Sigmoid colon (tissue), 7 donors: ENCODE results near the gene GRID1. TPM values are rescaled to one million over a fixed set of nuclear protein-coding genes. Genes with fewer than 3 reads are reported as not detected.

Source experiments
- DNase-seq: peaks from one replicate; pipeline ENCODE4 v3.0.0-alpha.2; 2019
- H3K27ac ChIP-seq, 4 donors: fragments of 200-600 bp; sonication (generic); one replicate each; pipeline ENCODE4 v1.5.1; 2016 to 2019; ENCODE audit warnings: mild to moderate bottlenecking in 1 of 4
- H3K27me3 ChIP-seq, 3 donors: fragments of 200-600 bp; sonication (generic); one replicate each; pipeline ENCODE4 v1.5.1; 2019; ENCODE audit warnings: mild to moderate bottlenecking in 1 of 3
- H3K36me3 ChIP-seq, 4 donors: fragments of 200-600 bp; sonication (generic); one replicate each; pipeline ENCODE4 v1.5.1; 2016 to 2019
- H3K4me1 ChIP-seq, 4 donors: fragments of 200-600 bp; sonication (generic); one replicate each; pipeline ENCODE4 v1.5.1; 2017 to 2019
- H3K4me3 ChIP-seq, 4 donors: fragments of 200-600 bp; sonication (generic); one replicate each; pipeline ENCODE4 v1.5.1; 2017 to 2019; ENCODE audit warnings: mild to moderate bottlenecking in 2 of 4, moderate library complexity in 1 of 4
- H3K9me3 ChIP-seq, 4 donors: fragments of 200-600 bp in 3 of 4; sonication (generic) in 3 of 4; one replicate each; pipeline versions ENCODE4 v1.5.1 to v1.6.1; 2013 to 2019
- CTCF ChIP-seq, 4 experiments: fragments of 450-650 bp in 3 of 4; fragments of 200-600 bp in 1 of 4; IDR thresholded peaks; one replicate each; pipeline ENCODE4 v1.5.1; 2016 to 2019; ENCODE audit warnings: antibody characterized with exemption in 4 of 4, mild to moderate bottlenecking in 3 of 4, moderate library complexity in 2 of 4
- EP300 ChIP-seq, 4 donors: sonication (generic); formaldehyde crosslinking; IDR thresholded peaks; one replicate each; pipeline ENCODE4 v1.6.1; 2017; ENCODE audit warnings: antibody characterized with exemption in 4 of 4
- POLR2A ChIP-seq, 2 donors: fragments of 450-650 bp; IDR thresholded peaks; one replicate each; pipeline ENCODE4 v1.6.1; 2016; ENCODE audit warnings: antibody characterized with exemption in 2 of 2, mild to moderate bottlenecking in 2 of 2, moderate library complexity in 2 of 2
- POLR2AphosphoS5 ChIP-seq, 4 donors: sonication (generic); formaldehyde crosslinking; IDR thresholded peaks; one replicate each; pipeline ENCODE4 v1.6.1; 2017; ENCODE audit warnings: antibody characterized with exemption in 4 of 4
- WGBS, 2 donors: extraction: QIAGEN DNeasy Blood & Tissue Kit; methylation state at CpG; one replicate each; pipeline ENCODE4 v1.1.7; 2013; 5-methylcytosine and 5-hydroxymethylcytosine counted together
- intact Hi-C: fragments of 100-400 bp; cut with DNase I; formaldehyde crosslinking; loops from one replicate; pipeline ENCODE4 v1.15.1; 2023
- polyA plus RNA-seq, 3 donors: library from polyadenylated mRNA; stranded (reverse); fragments of 200-250 nt; gene quantifications; one replicate each; pipeline ENCODE4 v1.2.3, GENCODE V29; 2013
- total RNA-seq, 4 donors: library from RNA; depleted of rRNA; stranded (reverse); fragments of >200 nt; gene quantifications; one replicate each; pipeline ENCODE4 v1.1.0, GENCODE V29; 2016
- donor health status: healthy with polysubstance abuse.
- donor health status: Bipolar disorder and iron deficiency.
- donor health status: healthy.

Gene GRID1
- total and polyA plus RNA-seq, 7 donors = 0.66 to 4.7 (median 1.1) TPM; not detected in 2

GRCh38 chr10:85781404-85781803 lies 585.2 kb downstream of the GRID1 start:
- 68 to 70% methylated on average over 2 of the region's 2 CpGs for WGBS, 2 donors
- no peak for DNase-seq
- no peak overlapping the region for H3K4me3 ChIP-seq
- H3K27ac ChIP-seq = no peak overlapping the region
- H3K4me1 ChIP-seq = no peaks in the 10 kb centered on the region
- TF ChIP-seq CTCF (IDR thresholded peaks at IDR 0.05) (no peak), POLR2AphosphoS5 (IDR thresholded peaks at IDR 0.05) (no peak), POLR2A (IDR thresholded peaks at IDR 0.05) (no peak), EP300 (IDR thresholded peaks at IDR 0.05) (no peak)
- no peaks in the 10 kb centered on the region for H3K36me3 ChIP-seq
- no peaks in the 10 kb centered on the region for H3K27me3 ChIP-seq
- intact Hi-C loops = no loop called here
- no peaks in the 10 kb centered on the region for H3K9me3 ChIP-seq

- H3K9me3 ChIP-seq = no peaks in the 10 kb centered on the region
- H3K36me3 ChIP-seq = no peaks in the 10 kb centered on the region
- H3K27ac ChIP-seq = no peak overlapping the region
- H3K4me1 ChIP-seq = no peaks in the 10 kb centered on the region
- TF ChIP-seq POLR2A (IDR thresholded peaks at IDR 0.05) = no peak
- no peak for TF ChIP-seq CTCF (IDR thresholded peaks at IDR 0.05)
- TF ChIP-seq EP300 (IDR thresholded peaks at IDR 0.05) = no peak
- TF ChIP-seq POLR2AphosphoS5 (IDR thresholded peaks at IDR 0.05) = no peak
- no peak for DNase-seq
- no peak overlapping the region for H3K4me3 ChIP-seq
- WGBS, 2 donors = 53 to 76% methylated on average over 2 of the region's 2 CpGs
- intact Hi-C loops = no loop called here
- no peaks in the 10 kb centered on the region for H3K27me3 ChIP-seq
These were observed 588.5 kb downstream of the GRID1 start for GRCh38 chr10:85778074-85778473.

GRCh38 chr10:85767891-85768290 lies 598.7 kb downstream of the GRID1 start:
- Histone ChIP-seq H3K27me3 (no peaks in the 10 kb centered on the region), H3K4me1 (no peaks in the 10 kb centered on the region), H3K27ac (no peak overlapping the region), H3K36me3 (no peaks in the 10 kb centered on the region), H3K9me3 (no peaks in the 10 kb centered on the region), H3K4me3 (no peak overlapping the region)
- intact Hi-C loops = no loop called here
- DNase-seq = no peak
- no peak for TF ChIP-seq POLR2AphosphoS5 (IDR thresholded peaks at IDR 0.05)
- no peak for TF ChIP-seq CTCF (IDR thresholded peaks at IDR 0.05)
- TF ChIP-seq POLR2A (IDR thresholded peaks at IDR 0.05) = no peak
- TF ChIP-seq EP300 (IDR thresholded peaks at IDR 0.05) = no peak
- WGBS, 2 donors = 62 to 79% methylated on average over 2 of the region's 2 CpGs

GRCh38 chr10:85764108-85764507 lies 602.5 kb downstream of the GRID1 start:
- H3K4me1 ChIP-seq = no peaks in the 10 kb centered on the region
- intact Hi-C loops = no loop called here
- no peaks in the 10 kb centered on the region for H3K36me3 ChIP-seq
- TF ChIP-seq POLR2A (IDR thresholded peaks at IDR 0.05) (no peak), POLR2AphosphoS5 (IDR thresholded peaks at IDR 0.05) (no peak), EP300 (IDR thresholded peaks at IDR 0.05) (no peak), CTCF (IDR thresholded peaks at IDR 0.05) (no peak)
- H3K4me3 ChIP-seq = no peak overlapping the region
- no peak for DNase-seq
- H3K9me3 ChIP-seq = no peaks in the 10 kb centered on the region
- no peak overlapping the region for H3K27ac ChIP-seq
- no peaks in the 10 kb centered on the region for H3K27me3 ChIP-seq
- WGBS, 2 donors = 52 to 66% methylated on average over 2 of the region's 2 CpGs

GRCh38 chr10:85761906-85762445 lies 604.6 kb downstream of the GRID1 start:
- H3K27ac ChIP-seq = no peak overlapping the region
- no peaks in the 10 kb centered on the region for H3K9me3 ChIP-seq
- H3K4me3 ChIP-seq = no peak overlapping the region
- H3K4me1 ChIP-seq = no peaks in the 10 kb centered on the region
- 84% methylated on average over 3 of the region's 3 CpGs for WGBS, 2 donors
- no peaks in the 10 kb centered on the region for H3K27me3 ChIP-seq
- no peak for TF ChIP-seq CTCF (IDR thresholded peaks at IDR 0.05)
- TF ChIP-seq POLR2AphosphoS5 (IDR thresholded peaks at IDR 0.05) = no peak
- no peak for TF ChIP-seq POLR2A (IDR thresholded peaks at IDR 0.05)
- no peak for TF ChIP-seq EP300 (IDR thresholded peaks at IDR 0.05)
- no peak for DNase-seq
- no peaks in the 10 kb centered on the region for H3K36me3 ChIP-seq
- intact Hi-C loops = no loop called here
